ENCODE measurements around the gene RCC2. TPM values are rescaled to one million over a fixed set of nuclear protein-coding genes. Genes with fewer than 3 reads are reported as not detected.

The RCC2 gene
- total RNA-seq, 4 donors from 2014 or later: 17.4 to 24.0 (median 21.5) TPM

DNA sequence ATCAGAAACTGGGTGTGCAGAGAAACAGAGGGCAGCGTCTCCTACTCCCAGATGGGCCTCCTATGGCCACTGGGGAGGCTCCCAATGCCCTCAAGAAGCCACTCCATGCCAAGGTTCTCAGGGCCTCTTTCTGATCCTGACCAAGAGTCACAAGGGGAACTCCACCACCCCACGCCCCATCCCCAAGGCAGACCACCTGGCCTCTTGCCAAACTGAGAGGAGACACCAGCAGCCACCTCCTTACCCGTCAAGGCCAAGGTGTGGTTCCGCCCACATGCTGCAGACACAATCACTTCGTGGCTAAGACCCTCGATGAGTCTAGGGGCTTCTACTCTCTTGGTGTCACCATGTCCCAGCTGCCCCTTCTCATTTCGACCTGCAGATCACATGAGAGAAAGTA, 17.0 kb downstream of the RCC2 start:
- no peak for TF ChIP-seq CTCF (IDR thresholded peaks at IDR 0.05; ENCODE audit: low read depth)

DNA sequence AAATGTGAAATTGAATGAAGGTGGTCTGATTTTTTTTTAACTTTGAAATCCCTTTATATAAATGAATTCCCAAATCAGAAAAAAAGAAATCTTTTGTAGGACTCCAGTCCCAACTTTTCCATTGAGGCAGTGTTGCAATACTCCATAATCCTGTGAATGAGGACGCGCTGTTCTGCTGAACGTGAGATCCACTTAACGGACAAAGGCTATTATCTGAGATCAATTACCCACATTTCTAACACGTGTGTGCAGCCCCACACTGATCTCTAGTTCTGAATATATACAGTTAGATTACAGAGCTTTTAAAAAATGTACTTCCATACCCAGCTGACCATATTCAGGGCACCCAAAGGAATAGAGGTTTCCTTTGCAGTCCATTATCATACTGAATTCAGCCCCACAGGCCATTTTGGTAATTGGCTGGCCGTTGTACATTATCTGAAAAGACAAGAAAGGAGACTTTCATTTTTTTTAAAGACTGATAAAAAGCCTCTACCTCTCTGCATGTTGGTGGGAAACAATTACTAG, 19.0 kb downstream of the RCC2 start:
- no peak for TF ChIP-seq CTCF (IDR thresholded peaks at IDR 0.05; ENCODE audit: low read depth)

- TF ChIP-seq CTCF (IDR thresholded peaks at IDR 0.05; ENCODE audit: low read depth): no peak
Measured at GRCh38 chr1:17419626-17420328, 19.7 kb downstream of the RCC2 start.

DNA sequence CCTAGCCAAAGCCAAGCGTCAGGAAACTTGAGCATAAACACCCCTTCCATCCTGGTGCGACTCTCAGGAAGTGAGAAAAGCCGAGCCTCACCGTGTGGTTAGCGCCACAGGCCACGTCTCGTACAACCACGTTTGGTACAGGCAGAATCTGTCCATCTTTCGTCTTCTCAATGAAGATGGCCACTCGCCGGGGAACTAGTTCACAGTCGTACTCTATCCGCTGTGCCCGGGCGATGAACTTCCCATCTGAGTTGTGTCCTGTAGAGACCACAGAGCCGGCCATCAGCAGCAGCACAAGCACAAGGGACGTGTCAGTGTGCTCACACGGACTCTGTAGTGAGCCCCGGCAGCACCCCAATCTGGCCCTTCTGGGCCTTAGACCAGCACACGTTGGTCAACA, 23.1 kb downstream of the RCC2 start:
- TF ChIP-seq CTCF (IDR thresholded peaks at IDR 0.05; ENCODE audit: low read depth): no peak

- TF ChIP-seq CTCF (IDR thresholded peaks at IDR 0.05; ENCODE audit: low read depth): no peak
Measured at GRCh38 chr1:17414022-17414421, 25.5 kb downstream of the RCC2 start.

- TF ChIP-seq CTCF (IDR thresholded peaks at IDR 0.05; ENCODE audit: low read depth): no peak
Measured at GRCh38 chr1:17412093-17412870, 27.2 kb downstream of the RCC2 start.

DNA sequence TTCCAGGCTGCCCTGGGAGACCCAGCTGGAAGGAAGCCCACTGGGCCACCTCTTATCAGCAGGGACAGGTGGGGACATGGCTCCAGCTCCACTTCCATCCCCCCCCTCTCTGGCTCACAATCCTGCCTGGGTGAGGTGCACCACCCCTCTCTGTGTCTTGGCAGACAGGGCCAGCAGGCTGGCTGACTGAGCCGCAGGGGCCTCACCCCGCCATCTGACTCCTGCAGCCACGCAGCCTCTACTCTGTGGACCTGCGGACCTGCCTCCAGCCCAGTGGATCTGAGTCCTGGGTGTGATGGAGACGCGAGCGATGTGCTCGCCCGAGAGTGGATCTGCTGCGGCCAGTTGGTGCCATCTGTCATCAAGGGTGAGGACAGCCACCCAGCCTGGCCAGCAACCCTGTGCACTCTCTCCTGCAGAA, 30.1 kb downstream of the RCC2 start:
- TF ChIP-seq CTCF (IDR thresholded peaks at IDR 0.05; ENCODE audit: low read depth): no peak
